Limb (tissue), 2 donors: ENCODE results near the gene PRR4.

Experiments
- DNase-seq, 2 donors: peaks; one replicate each; pipeline ENCODE4 v3.0.0-alpha.2; 2016; ENCODE audit errors: extremely low spot score in 2 of 2

PRR4 gene, protein sequence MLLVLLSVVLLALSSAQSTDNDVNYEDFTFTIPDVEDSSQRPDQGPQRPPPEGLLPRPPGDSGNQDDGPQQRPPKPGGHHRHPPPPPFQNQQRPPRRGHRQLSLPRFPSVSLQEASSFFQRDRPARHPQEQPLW

DNA sequence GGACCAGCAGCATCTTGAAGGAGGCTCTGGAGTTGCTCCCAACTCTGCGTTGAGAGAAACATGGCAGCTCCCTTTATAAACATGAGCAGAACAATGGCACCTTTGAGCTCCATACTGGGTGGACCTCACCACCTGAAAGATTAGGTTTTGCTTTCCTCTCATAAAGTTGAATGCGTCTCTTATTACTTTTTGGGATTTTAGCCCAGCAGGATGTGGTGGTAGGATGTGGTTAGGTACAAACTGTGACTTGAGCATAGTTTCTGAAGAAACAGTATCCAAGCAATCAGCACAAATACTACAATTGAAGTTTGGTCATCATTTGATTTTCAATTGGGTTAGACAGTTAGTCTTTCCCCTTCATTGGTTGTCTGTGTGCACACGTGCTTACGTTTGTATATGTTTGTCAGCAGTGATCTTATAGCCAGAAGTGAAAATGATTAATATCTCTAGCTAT lies at the start of gene PRR4:
Gene PRR4, minus strand, starts transcription at position 51 of the 454 bp plus-strand sequence. Its CDS starts 38 bp downstream, at position 13.
- no peak for DNase-seq

DNA sequence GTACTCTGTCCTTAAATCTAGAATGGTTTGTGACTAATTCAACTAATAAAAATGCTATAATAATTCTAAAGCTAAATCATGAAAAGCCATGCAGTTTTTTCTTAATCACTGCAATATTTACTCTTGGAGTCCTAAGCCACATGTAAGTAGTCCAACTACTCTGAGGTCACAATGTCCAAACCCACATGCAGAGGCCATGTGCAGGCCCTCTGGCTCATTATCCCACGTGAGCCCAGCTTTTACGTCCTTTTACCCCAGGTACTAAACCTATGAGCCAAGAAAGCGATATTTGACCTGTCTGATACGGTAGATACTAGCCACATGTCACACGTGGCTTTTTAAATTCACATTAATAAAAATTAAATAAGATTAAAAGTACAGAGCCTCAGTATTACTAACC lies 47.6 kb upstream of the PRR4 start:
- no peak for DNase-seq

DNA sequence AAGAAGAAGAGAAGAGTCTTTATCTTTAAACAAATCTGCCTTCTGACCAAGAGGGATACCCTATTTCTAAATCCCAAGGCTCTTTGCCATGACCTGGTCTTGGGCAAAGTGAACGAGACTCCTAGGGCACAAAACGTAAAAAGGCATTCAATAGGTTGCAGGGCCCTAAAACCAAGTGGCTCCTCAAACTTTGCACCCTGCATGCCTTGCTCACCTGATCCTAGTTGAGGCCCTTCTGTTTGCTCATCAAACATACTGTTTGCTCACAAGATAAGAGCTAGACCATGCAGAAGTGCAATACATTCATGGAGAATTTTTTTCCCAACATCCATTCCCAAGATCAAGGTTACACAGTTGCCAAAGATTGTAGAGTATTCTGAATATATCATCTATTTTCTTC lies 42.7 kb upstream of the PRR4 start:
- no peak for DNase-seq

DNA sequence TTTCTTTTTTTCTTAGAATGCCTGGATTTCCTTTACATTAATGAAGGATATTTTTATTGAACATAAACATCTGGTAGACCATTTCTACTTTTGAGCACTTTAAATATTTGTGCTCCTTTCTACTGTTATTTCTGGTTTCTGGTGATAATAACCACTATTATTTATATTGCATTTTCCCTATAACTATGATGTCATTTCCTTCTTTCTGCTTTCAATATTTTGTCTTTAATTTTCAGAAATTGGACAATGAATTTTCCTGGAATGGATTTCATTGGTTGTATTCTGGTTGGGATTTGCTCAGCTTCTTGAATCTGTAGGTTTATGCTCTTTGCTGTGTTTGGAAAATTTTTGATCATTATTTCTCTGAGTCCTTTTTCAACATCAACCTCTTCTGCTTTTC lies 40.0 kb upstream of the PRR4 start:
- no peak for DNase-seq

DNA sequence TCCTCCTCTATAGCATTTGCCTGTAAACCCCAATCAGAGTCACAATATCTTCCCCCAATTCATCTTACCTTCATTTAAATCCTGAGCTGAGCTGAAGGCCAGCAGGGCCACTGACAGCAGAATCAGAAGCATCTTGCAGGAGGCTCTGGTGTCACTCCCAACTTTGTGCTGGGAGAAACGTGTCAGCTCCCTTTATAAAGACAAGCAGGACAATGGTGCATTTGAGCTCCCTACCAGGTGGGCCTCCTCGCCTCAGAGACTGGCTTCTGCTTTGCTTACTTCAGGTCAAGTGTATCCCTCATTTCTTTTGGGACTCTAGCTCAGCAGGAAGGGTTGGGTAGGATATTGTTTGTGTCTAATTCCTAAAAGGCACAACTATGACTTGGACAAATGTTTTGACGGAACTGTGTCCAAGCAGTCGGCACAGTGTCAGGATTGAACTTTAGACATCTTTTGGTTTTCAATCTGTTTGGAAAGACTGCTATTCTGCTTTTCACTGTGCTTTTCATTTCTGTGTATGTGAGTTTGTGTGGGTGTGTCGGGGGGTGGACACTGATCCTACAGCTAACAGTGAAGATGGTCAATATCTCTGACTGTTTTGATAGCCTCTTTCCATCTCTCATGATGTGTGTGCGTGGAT lies 34.9 kb upstream of the PRR4 start, which contains the start of gene PRH1:
Gene PRH1, minus strand, starts transcription at position 170 of the 640 bp plus-strand sequence. Its CDS starts 38 bp downstream, at position 132.
- no peak for DNase-seq

DNA sequence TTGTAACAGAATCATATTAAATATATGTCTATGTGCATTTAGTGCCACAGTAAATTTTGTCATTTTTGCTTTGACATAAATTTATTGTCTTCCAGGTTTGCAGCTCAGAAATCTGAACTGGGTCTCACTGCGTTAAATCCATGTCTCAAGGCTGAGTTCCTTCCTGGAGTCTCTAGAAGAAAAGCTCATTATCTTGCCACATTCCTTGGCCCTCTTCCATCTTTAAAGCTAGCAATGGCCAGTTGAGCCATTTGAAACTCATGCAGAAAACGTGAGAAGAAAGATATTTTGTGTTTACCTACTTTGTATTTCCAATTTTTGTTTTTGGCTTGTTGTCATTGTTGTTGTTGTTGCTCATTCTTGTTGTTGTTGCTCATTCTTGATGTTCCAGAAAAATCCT lies 24.1 kb upstream of the PRR4 start:
- DNase-seq, result no peak

DNA sequence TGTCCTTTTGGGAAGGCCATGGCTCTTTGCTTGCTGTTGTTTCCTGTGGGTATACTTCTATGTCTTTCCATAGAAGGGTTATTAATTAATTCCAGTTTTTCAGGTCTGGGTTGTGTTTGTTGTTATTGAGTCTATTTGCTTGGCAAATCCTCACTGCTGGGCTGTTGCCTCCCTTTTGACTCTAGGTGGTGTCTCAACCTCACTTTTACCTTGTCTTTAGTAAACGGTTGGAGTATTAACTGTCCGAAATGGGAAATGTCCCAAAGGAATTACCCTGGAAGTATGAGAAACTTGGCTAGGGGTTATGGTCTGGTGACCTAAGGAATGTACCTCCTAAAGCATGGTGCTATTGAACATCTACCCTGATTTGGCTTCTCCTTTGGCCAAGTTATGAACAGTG lies 18.1 kb upstream of the PRR4 start:
- DNase-seq, result no peak

DNA sequence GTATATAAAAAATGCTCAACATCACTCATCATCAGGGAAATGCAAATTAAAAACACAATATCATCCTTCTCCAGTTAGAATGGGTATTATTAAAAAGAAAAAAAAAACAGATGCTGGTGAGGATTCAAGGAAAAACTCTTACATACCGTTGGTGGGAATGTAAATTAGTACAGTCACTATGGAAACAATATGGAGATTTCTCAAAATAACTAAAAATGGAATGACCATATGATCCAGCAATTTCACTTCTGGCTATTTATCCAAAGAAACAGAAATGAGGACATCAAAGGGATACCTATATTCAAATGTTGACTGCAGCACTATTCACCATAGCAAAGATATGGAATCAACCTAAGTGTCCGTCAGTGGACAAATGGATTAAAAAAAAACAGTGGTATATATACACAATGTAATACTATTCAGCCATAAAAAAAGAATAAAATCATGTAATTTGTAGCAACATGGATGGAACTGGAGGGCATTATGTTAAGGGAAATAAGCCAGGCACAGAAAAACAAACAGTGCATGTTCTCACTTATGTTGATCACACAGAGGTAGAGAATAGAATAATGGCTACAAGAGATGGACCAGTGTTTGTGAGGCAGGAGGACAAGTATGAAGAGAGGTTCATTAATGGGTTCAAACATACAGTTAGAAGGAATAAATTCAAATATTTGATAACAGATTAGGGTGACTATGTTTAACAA lies 14.4 kb upstream of the PRR4 start:
- DNase-seq, result no peak

DNA sequence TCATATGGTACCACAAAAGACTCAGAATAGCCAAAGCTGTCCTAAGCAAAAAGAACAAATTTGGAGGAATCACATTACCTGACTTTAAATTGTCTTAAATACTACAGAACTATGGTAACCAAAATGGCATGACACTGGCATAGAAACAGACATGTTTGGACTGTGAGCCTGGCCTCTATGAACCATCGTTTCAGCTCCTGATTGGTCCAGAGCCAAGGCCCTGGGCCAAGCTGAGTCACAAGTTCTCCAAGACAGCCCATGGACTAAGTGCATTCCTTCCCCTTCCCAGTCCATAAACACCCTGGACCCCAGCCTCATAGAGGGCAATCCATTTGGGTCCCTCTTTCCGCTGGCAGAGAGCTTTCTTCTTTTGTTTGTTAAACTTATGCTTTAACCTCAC lies 12.1 kb upstream of the PRR4 start:
- no peak for DNase-seq

DNA sequence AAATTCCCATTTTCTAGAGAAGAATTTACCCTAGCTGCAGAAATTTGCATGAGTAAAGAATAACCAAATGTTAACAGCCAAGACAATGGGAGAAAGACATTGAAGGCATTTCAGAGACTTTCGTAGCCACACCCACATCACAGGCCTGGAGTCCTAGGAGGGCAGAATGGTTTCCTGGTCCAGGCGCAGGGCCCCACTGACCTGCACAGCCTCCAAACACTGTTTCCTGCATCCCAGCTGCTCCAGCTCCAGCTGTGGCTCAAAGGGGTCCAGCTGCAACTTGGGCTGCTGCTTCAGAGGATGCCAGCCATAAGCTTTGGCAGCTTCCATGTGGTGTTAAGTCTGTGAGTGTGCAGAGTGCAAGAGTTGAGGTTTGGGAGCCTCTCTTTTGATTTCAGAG lies 6.5 kb upstream of the PRR4 start:
- no peak for DNase-seq

DNA sequence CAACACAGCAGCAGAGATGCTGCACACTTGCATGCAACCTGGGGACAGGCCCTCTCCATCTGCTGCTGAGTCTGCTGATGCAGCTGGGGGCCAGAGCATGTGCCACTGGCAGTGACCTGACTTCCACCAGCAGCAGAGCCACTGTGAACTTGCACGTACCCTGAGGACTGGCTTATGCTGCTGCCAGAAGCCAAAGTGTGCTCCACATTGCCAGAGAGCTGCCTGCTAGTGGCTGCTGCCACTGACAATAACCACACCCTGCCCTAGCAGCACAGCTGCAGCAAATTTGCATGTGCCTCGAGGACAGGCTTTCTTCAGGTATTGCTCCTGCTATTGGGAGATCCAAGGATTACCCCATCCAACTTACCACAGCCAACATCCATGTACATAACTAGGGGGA lies 4.5 kb upstream of the PRR4 start:
- DNase-seq, result no peak

DNA sequence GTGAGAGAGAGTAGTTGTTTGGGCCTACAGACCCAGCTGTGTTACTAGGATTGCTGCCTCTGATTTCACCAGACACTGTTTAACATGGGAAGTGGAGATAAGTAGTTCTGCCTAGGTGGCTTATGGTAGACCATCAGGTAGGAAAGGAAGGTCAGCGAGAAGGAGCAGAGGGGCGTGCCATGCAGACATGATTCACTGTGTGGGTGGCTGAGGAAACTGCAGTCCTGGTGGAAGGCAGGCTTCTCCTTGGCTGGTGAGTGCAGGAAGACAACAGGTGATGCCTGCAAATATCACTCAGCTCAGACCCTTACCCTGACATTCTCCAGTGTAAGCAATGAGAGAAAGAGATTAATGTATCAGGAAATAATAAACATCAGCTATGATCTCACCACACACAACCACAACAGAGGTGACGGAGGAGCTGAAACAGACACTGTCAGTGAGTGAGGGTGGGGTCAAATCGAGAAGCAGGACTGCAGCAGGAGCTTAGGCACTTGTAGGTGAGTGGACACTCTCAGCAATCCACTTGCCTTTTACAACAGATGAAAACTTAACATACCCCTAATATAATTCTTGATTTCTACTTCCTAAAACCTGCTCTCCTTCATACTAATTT lies 2.1 kb upstream of the PRR4 start:
- no peak for DNase-seq

DNA sequence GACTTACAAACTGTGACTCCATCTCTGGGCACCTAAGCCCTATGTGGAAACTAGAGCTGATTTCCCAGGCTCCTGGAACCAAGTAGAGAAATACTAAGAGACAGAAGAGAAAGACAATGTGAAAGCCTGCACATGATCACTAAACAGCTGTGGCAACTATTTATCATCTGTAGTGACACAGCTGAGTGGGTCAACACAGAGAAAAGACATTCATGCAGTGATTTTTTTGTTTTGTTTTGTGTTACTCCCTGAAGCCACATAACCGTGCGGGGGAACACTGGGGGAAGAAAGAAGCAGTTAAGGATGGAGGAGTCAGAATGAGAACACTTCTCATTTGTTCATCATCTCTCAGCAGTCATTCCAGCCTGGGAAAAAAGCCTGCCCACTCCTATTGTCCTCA lies 1.5 kb downstream of the PRR4 start:
- no peak for DNase-seq

DNA sequence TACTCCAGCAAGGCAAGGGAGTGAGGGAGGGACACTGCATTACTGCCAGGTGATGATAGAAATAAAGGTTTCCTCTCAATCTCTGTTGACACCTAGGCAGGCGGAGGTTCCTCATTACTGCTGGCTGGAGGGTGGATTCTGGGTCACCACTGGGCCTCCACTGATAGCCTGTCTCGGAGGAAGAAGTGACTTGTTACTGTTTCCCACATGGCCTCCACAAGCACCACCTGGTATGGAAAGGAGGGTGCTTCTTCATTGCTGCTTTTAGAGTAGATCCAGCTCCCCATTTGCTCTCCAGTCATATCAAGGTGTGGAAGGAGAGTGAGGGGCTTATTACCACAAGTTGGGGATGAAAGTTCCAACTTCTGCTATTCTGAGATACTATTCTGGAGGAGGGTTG lies 6.4 kb downstream of the PRR4 start:
- DNase-seq, result no peak

DNA sequence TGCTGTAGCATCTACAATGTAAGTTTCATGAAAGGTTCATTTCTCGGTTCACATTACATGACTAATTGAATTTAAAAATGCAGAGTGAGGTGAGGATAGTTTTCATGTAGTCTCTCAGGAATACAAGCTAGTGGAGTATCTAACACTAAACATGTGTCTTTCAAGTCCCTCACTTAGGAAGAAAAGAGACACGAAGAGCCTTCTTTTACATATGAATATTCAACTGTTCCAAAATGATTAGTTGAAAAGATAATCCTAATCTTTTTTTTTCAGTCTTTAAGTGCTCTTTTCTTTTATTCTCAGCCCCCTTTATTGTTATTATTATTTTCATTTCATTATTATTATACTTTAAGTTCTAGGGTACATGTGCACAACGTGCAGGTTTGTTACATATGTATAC lies 10.8 kb downstream of the PRR4 start:
- no peak for DNase-seq

DNA sequence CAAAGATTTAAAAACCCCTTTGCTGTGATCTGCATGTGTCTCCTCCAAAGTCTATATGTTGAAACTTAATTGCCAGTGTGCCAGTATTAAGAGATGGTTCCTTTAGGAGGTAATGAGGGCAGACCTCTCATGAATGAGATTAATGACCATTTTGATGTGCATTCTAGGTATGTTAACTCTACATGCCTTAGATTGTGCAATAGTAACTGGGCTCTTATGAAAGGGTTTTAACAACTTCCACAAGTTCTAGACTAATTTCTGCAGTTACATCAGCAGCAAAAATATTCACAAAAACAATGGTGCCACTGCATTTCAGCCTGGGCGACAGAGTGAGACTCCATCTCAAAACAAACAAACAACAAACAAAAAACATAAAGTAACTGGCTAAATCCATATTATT lies 19.3 kb downstream of the PRR4 start:
- no peak for DNase-seq

DNA sequence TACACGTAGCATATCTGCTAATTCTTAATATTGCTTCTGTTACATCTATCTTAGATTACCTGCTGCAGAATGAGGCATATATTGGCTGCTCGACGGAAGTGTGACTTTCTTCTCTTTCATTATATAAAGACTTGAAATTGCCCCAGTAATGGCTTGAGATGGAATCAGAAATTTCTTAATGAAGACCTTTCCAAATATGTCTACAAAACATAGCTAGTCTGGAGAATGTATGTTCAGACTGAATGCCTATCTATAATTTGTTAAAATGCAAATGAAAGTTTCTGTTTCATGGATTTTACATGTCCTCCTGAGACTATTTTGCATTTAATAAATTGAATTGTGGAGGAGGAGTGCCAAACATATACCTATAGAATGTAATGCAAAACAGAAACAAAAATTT lies 23.0 kb downstream of the PRR4 start, which contains the start of gene TAS2R10:
Gene TAS2R10, minus strand, starts transcription at position 101 of the 400 bp plus-strand sequence. Its CDS starts 89 bp downstream, at position 12.
- no peak for DNase-seq

DNA sequence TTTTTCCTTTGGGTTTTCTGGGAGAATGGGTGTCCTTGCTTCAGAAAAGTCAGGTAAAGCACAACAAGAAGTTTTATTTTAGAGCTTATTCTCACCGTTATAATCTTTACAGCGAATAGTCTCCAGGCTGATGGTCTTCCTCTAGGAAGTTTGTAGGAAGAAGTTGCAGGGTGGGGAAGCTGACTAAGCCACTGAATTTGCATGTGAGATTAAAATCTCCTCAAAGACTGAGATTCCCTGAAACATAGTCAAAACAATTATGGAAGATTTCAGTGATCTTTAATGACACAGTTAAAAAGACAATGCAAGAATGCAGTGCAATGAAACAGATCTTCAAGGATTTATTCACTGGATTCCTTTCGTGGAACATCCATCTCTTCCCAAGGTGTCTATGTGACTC lies 24.3 kb downstream of the PRR4 start:
- no peak for DNase-seq

DNA sequence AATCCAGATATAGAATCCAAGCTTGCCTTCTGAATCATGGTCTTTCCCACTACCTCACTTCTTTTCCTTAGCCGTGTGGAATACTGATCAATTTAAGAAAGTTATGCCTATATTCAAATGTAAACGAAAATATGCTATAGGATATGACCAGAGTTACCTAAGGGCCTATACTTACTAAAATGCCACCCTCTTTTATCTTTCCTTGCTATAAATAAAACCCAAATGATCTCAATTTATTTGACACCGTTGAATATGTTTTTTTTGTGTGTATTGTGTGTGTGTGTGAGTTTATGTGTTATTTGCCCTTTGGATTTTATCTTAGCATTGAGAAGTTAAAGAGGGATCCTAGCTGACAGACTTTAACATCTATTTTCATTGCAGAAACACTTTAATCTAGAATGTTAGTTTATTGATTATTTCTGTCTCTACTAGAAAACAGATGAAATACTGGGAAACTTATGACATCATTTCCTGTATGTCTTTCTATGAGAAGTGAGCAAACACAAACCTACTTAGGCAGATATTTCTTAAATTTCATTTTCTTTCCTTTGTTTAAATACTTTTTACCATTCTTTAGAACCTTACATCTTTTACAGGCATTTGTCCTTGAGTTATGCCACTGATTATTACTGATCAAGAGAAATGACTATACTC lies 37.3 kb downstream of the PRR4 start:
- no peak for DNase-seq

DNA sequence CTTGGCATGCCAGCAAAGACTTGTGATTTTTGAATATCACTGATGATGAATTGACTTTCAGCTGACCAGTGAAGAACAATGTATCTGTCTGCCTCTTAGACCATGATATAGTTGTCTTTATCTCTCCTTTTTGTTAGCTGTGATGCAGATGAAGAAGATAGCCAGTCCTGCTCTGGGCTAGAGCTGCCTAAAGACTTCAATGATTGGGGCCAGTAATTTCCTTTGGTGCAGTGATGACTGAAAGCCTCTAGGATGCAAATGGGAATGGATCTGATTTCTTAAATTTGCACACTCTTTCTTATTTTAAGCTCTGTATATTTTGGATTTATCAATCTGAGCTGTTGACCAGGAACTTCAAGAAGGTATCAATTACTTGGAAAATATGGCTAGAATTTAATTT lies 39.2 kb downstream of the PRR4 start, which contains the start of gene TAS2R9:
Gene TAS2R9, minus strand, starts transcription at position 101 of the 400 bp plus-strand sequence. Its CDS starts 93 bp downstream, at position 8.
- DNase-seq, result no peak

DNA sequence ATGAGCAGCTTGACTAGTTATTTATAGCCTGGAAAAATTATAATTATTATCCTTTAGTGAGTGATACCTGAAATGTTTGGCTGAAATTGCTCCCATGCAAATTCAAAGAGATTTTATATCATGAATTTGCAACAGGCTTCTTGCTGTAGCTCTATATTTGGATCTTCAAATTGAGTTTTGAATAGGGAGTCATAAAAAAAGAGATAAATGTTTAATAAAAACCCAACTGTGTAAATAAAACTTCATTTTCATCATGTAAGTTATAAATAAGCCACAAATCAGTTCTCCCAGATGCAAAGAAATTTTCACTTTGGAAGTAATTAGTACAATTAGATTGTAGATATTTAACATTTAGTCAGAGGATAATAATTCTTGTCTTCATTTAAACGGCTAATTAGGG lies 42.1 kb downstream of the PRR4 start, which contains the start of gene TAS2R8:
Gene TAS2R8, minus strand, starts transcription at position 101 of the 400 bp plus-strand sequence. CDS start 306 bp downstream, outside the sequence.
- DNase-seq, result no peak
